Neuronal stem cell (in vitro differentiated cells): Measurements from ENCODE around the gene DDI1.
A peak's percentile ranks its signal among the peaks of the same experiment; 100 is the strongest.

Experiments
- DNase-seq: peaks from one replicate; pipeline ENCODE4 v3.0.0-alpha.2; 2013; ENCODE audit warnings: low spot score
- H2AFZ ChIP-seq: one replicate; pipeline ENCODE4 v1.6.1; 2013; ENCODE audit warnings: mild to moderate bottlenecking, low read length, inconsistent platforms
- H2AK5ac ChIP-seq: 2 replicates; pipeline ENCODE4 v1.6.1; 2013; ENCODE audit warnings: low read depth, mild to moderate bottlenecking, inconsistent platforms, low read length, moderate library complexity, mixed read lengths
- H2BK120ac ChIP-seq: 2 replicates; pipeline ENCODE4 v1.6.1; 2013; ENCODE audit warnings: low read depth, mild to moderate bottlenecking, inconsistent platforms, low read length, moderate library complexity, mixed read lengths
- H2BK12ac ChIP-seq: one replicate; pipeline ENCODE4 v1.6.1; 2013; ENCODE audit warnings: low read length, inconsistent platforms
- H2BK15ac ChIP-seq: 2 replicates; pipeline ENCODE4 v1.6.1; 2013; ENCODE audit warnings: mild to moderate bottlenecking, low read length, inconsistent platforms, mixed read lengths
- H2BK5ac ChIP-seq: one replicate; pipeline ENCODE4 v1.6.1; 2013; ENCODE audit warnings: inconsistent platforms, mild to moderate bottlenecking, low read length, moderate library complexity
- H3K14ac ChIP-seq: one replicate; pipeline ENCODE4 v1.6.1; 2013; ENCODE audit warnings: low read length, inconsistent platforms
- H3K18ac ChIP-seq: 2 replicates; pipeline ENCODE4 v1.6.1; 2013; ENCODE audit warnings: low read length, inconsistent platforms
- H3K23ac ChIP-seq: 2 replicates; pipeline ENCODE4 v1.6.1; 2013; ENCODE audit warnings: low read depth, mild to moderate bottlenecking, mixed read lengths, low read length, inconsistent platforms; ENCODE audit not compliant: poor library complexity
- H3K27ac ChIP-seq: replicated peaks from 3 replicates; pipeline ENCODE4 v1.5.1; 2013; ENCODE audit warnings: low read length, inconsistent platforms
- H3K27me3 ChIP-seq, 3 experiments: 2 replicates each; pipeline ENCODE4 v1.6.1; 2013; ENCODE audit warnings: low read length in 3 of 3, mild to moderate bottlenecking in 2 of 3, inconsistent platforms in 1 of 3, low read depth in 1 of 3, mixed read lengths in 1 of 3, moderate library complexity in 1 of 3; ENCODE audit not compliant: control insufficient read depth in 3 of 3, insufficient read depth in 3 of 3
- H3K36me3 ChIP-seq, 2 donors: replicated peaks in 1 of 2; 2 replicates each; pipeline ENCODE4 v1.6.1; 2013; ENCODE audit warnings: low read length in 2 of 2; ENCODE audit not compliant: control insufficient read depth in 2 of 2, insufficient read depth in 2 of 2
- H3K4ac ChIP-seq: 2 replicates; pipeline ENCODE4 v1.6.1; 2013; ENCODE audit warnings: inconsistent platforms, mild to moderate bottlenecking, low read length, moderate library complexity
- H3K4me1 ChIP-seq, 2 donors: 1 replicate in 1 of 2; 2 replicates in 1 of 2; pipeline ENCODE4 v1.6.1; 2013; ENCODE audit warnings: low read length in 2 of 2, low read depth in 1 of 2; ENCODE audit not compliant: control insufficient read depth in 2 of 2, insufficient read depth in 1 of 2
- H3K4me2 ChIP-seq: one replicate; pipeline ENCODE4 v1.6.1; 2013; ENCODE audit warnings: mild to moderate bottlenecking, low read length, inconsistent platforms; ENCODE audit not compliant: insufficient read depth, poor library complexity, severe bottlenecking
- H3K4me3 ChIP-seq, 2 donors: 2 replicates each; pipeline ENCODE4 v1.5.1; 2013; ENCODE audit warnings: low read length in 2 of 2, mild to moderate bottlenecking in 2 of 2, inconsistent platforms in 1 of 2, moderate library complexity in 1 of 2
- H3K79me1 ChIP-seq: one replicate; pipeline ENCODE4 v1.6.1; 2013; ENCODE audit warnings: low read depth, mild to moderate bottlenecking, inconsistent platforms, low read length, moderate library complexity
- H3K9ac ChIP-seq: one replicate; pipeline ENCODE4 v1.6.1; 2013; ENCODE audit warnings: mild to moderate bottlenecking, low read depth, low read length, inconsistent platforms; ENCODE audit not compliant: poor library complexity
- H3K9me3 ChIP-seq, 2 donors: replicated peaks in 1 of 2; 2 replicates each; pipeline versions ENCODE3 to v1.6.1; 2013; ENCODE audit warnings: low read length in 2 of 2, mild to moderate bottlenecking in 2 of 2, inconsistent platforms in 1 of 2, low read depth in 1 of 2, mixed read lengths in 1 of 2, moderate library complexity in 1 of 2; ENCODE audit not compliant: control insufficient read depth in 2 of 2, insufficient read depth in 1 of 2
- H4K8ac ChIP-seq: one replicate; pipeline ENCODE4 v1.6.1; 2013; ENCODE audit warnings: low read depth, mild to moderate bottlenecking, inconsistent platforms, low read length, moderate library complexity
- H4K91ac ChIP-seq: one replicate; pipeline ENCODE4 v1.6.1; 2013; ENCODE audit warnings: low read length, low read depth, mild to moderate bottlenecking, inconsistent platforms; ENCODE audit not compliant: poor library complexity
- WGBS, 2 donors: extraction: QIAGEN DNeasy Blood & Tissue Kit; methylation state at CpG; one replicate each; pipeline ENCODE4 v1.1.7; 2013; ENCODE audit warnings: missing lambda C conversion rate in 2 of 2, mixed read lengths in 1 of 2; ENCODE audit not compliant: insufficient read length in 2 of 2, insufficient replicate concordance in 1 of 2; ENCODE audit errors: extremely low coverage in 2 of 2; 5-methylcytosine and 5-hydroxymethylcytosine counted together

The DDI1 gene

DNA sequence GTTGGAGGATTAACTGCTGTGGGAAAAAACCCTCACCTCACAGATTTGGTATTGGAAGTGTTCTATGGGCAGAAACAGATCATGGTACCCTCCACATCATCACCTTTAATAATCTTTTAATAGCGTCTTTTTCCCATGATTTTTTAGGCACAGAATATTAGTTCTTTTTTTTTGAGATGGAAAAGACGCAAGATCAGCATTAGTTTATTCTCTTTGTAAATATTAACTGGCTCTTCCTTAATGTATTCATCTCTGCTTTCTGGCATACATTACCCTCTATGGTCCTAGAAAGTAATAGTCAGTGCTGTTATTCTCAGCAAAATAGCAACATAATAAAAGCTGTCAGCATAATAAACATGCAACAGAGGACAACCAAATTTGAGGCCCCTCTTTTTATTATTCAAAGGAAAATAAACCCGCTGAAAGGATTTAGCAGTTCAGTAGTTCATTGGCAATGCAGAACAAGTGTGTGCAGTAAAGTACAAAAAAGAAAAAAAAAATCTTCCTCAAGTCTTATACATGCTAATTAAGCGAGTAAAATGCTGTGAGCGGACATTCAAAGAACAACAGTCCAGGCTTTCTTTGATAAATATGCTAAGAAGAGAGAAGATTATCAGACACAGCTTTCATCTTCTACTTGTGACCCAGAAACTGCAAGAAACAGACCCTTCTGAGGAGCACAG is 37.5 kb upstream of the DDI1 start:
- H3K4me1 ChIP-seq = peaks cover 0 to 7% of the 10 kb centered on the region in 2 donors
- H3K23ac ChIP-seq = no peak overlapping the region
- H2BK12ac ChIP-seq = no peak overlapping the region
- no peak overlapping the region for H2BK5ac ChIP-seq
- no peaks in the 10 kb centered on the region for H3K9me3 ChIP-seq
- no peak overlapping the region for H4K91ac ChIP-seq
- no peak overlapping the region for H3K18ac ChIP-seq
- no peak overlapping the region for H2AK5ac ChIP-seq
- no peak overlapping the region for H3K4ac ChIP-seq
- no peak overlapping the region for H3K27ac ChIP-seq
- no peak overlapping the region for H3K4me2 ChIP-seq
- peak overlapping the region; percentile 64 for H2AFZ ChIP-seq
- no peak for DNase-seq
- no peaks in the 10 kb centered on the region for H3K27me3 ChIP-seq
- no peak overlapping the region for H3K9ac ChIP-seq
- H2BK120ac ChIP-seq = no peak overlapping the region
- no CpG with 5 or more reads among the region's 5 CpGs for WGBS, 2 donors
- H3K4me3 ChIP-seq = no peak overlapping the region
- no peak overlapping the region for H4K8ac ChIP-seq
- H2BK15ac ChIP-seq = no peak overlapping the region
- H3K36me3 ChIP-seq = no peaks in the 10 kb centered on the region
- no peak overlapping the region for H3K14ac ChIP-seq
- no peaks in the 10 kb centered on the region for H3K79me1 ChIP-seq

DNA sequence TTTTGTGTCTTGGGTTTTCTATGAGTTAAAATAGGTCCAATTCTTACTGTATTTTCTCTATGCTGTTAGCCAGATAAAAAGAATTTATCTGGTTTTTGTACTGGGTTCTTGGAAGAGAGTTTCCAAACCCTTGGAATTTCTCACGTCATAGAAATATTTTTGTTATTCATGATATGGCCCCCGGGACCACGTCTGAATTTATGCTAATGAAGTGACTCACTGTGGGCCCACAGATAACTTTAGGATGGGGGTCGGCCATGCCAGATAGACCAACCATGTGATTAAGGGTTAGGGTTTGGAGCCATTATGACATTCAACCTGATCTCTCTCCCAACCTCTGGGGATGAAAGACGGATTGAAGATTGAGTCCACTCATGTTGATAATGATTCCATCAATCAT is 35.6 kb upstream of the DDI1 start:
- no peaks in the 10 kb centered on the region for H3K9me3 ChIP-seq
- H2BK120ac ChIP-seq = no peak overlapping the region
- no peak overlapping the region for H2AFZ ChIP-seq
- H3K4ac ChIP-seq = no peak overlapping the region
- H3K4me1 ChIP-seq = peaks cover 0 to 7% of the 10 kb centered on the region in 2 donors
- no peak overlapping the region for H2AK5ac ChIP-seq
- no peak overlapping the region for H3K18ac ChIP-seq
- no peak for DNase-seq
- no peak overlapping the region for H2BK15ac ChIP-seq
- H3K27me3 ChIP-seq = no peaks in the 10 kb centered on the region
- H3K9ac ChIP-seq = no peak overlapping the region
- H3K27ac ChIP-seq = no peak overlapping the region
- no peak overlapping the region for H3K14ac ChIP-seq
- no peak overlapping the region for H4K91ac ChIP-seq
- H3K4me3 ChIP-seq = no peak overlapping the region
- WGBS, 2 donors = no CpG with 5 or more reads among the region's 5 CpGs
- H3K79me1 ChIP-seq = no peaks in the 10 kb centered on the region
- H2BK12ac ChIP-seq = no peak overlapping the region
- no peak overlapping the region for H3K4me2 ChIP-seq
- no peak overlapping the region for H2BK5ac ChIP-seq
- H3K23ac ChIP-seq = no peak overlapping the region
- no peak overlapping the region for H4K8ac ChIP-seq
- no peaks in the 10 kb centered on the region for H3K36me3 ChIP-seq

DNA sequence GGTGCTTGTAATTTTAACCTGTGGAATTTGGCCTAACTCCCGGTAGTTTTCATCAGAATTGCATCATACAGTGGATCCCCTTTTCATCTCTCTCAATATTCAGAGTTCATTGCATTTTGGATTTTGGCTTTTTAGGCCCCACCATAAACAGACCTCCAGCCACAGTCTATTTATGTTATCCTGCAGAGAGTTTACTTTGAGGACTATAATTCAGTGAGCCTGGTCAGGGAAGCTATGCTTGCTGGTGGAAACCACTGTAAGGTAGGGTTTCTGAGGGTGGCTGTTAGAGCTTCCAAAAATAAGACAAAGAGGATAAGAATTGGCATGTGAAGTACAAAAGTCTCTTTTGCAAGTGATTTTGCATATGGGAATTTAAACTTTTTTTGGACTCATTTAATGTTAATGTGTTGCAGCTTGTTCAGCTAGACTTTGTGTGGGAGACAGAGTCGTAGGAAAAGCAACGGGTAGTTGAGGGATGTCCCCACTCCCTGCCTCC is 34.8 kb upstream of the DDI1 start:
- Histone ChIP-seq H3K9me3 (no peaks in the 10 kb centered on the region), H3K27me3 (no peaks in the 10 kb centered on the region), H3K18ac (no peak overlapping the region), H2BK12ac (no peak overlapping the region), H3K23ac (no peak overlapping the region), H4K8ac (no peak overlapping the region), H3K4me2 (no peak overlapping the region), H3K4me1 (peaks cover 0 to 7% of the 10 kb centered on the region in 2 donors), H2AFZ (no peak overlapping the region), H2BK5ac (no peak overlapping the region), H2BK15ac (no peak overlapping the region), H3K79me1 (no peaks in the 10 kb centered on the region), H3K4me3 (no peak overlapping the region), H2AK5ac (no peak overlapping the region), H3K36me3 (no peaks in the 10 kb centered on the region), H4K91ac (no peak overlapping the region), H3K27ac (no peak overlapping the region), H3K14ac (no peak overlapping the region), H3K4ac (no peak overlapping the region), H3K9ac (no peak overlapping the region), H2BK120ac (no peak overlapping the region)
- no peak for DNase-seq
- no CpG with 5 or more reads among the region's 3 CpGs for WGBS, 2 donors

DNA sequence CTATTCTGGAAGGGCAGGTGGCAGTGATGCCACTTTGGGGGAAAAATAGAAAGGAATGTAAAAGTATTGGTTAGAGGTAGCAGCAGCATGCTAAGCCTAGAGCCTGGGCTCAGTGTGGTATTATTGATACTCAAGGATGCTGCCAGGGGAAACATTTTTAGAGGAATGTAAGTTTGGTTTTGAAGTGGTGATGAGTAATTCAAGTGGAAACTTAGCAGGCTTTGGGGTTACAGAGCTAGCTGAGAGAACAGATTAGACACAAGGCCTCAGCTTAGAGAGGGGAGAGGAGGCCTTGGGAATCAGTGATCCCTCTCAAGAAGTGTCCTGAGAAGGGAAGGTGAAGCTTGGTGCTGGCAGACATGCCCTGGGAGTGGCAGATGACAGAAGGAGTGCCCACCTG is 32.9 kb upstream of the DDI1 start:
- H3K9ac ChIP-seq = no peak overlapping the region
- no peak for DNase-seq
- H3K4me1 ChIP-seq = peaks cover 0 to 7% of the 10 kb centered on the region in 2 donors
- no peak overlapping the region for H2BK120ac ChIP-seq
- H3K27me3 ChIP-seq = no peaks in the 10 kb centered on the region
- H3K79me1 ChIP-seq = no peaks in the 10 kb centered on the region
- no peak overlapping the region for H3K18ac ChIP-seq
- H3K4ac ChIP-seq = no peak overlapping the region
- no peak overlapping the region for H4K91ac ChIP-seq
- no peak overlapping the region for H2AK5ac ChIP-seq
- H3K23ac ChIP-seq = no peak overlapping the region
- H3K4me2 ChIP-seq = no peak overlapping the region
- no peak overlapping the region for H3K14ac ChIP-seq
- no peak overlapping the region for H3K4me3 ChIP-seq
- no peak overlapping the region for H3K27ac ChIP-seq
- no peaks in the 10 kb centered on the region for H3K9me3 ChIP-seq
- no peak overlapping the region for H4K8ac ChIP-seq
- no peak overlapping the region for H2AFZ ChIP-seq
- H2BK12ac ChIP-seq = no peak overlapping the region
- H3K36me3 ChIP-seq = no peaks in the 10 kb centered on the region
- H2BK15ac ChIP-seq = no peak overlapping the region
- H2BK5ac ChIP-seq = no peak overlapping the region
